Activated CD4-positive, alpha-beta T cell treated with anti-CD3 and anti-CD28 coated beads, Interleukin-2, amount 10 ng/mL, durations not matched to agents 7 days and 5 days (primary cell): ENCODE measurements around the gene CCDC194. TPM values are rescaled to one million over a fixed set of nuclear protein-coding genes. Genes with fewer than 3 reads are reported as not detected.

Experiments used
- CTCF ChIA-PET: fragments of 350-600 bp; sonication (Branson Sonifier 250); formaldehyde crosslinking; loops from one replicate; lab custom pipeline; 2021; ENCODE audit warnings: antibody characterized with exemption; lab: Charles Lee
- POLR2A ChIA-PET: fragments of 350-600 bp; sonication (Branson Sonifier 250); formaldehyde crosslinking; loops from one replicate; lab custom pipeline; 2021; ENCODE audit warnings: antibody characterized with exemption; lab: Charles Lee
- DNase-seq: peaks from one replicate; pipeline ENCODE4 v3.0.0-alpha.2; 2020
- H3K27ac Mint-ChIP-seq: one replicate; pipeline ENCODE4 v1.8.0; 2021; ENCODE audit warnings: mild to moderate bottlenecking, moderate library complexity, mixed read lengths
- H3K27me3 Mint-ChIP-seq: one replicate; pipeline ENCODE4 v1.8.0; 2021; ENCODE audit warnings: mixed read lengths
- H3K36me3 Mint-ChIP-seq: one replicate; pipeline ENCODE4 v1.8.0; 2021; ENCODE audit warnings: low read depth, mixed read lengths
- H3K4me1 Mint-ChIP-seq: one replicate; pipeline ENCODE4 v1.8.0; 2021; ENCODE audit warnings: mixed read lengths
- H3K4me3 Mint-ChIP-seq: one replicate; pipeline ENCODE4 v1.8.0; 2021; ENCODE audit warnings: mild to moderate bottlenecking, moderate library complexity, mixed read lengths
- H3K9me3 Mint-ChIP-seq: one replicate; pipeline ENCODE4 v1.8.0; 2021; ENCODE audit warnings: mixed read lengths
- total RNA-seq, 2 experiments: library from RNA; stranded (reverse); gene quantifications; one replicate each; pipeline ENCODE4 v1.2.3, GENCODE V29; 2021

CCDC194 gene
- total RNA-seq, 2 experiments from 2014 or later, result 3.7 to 4.2 TPM

GRCh38 chr19:17357724-17358123, 36.3 kb downstream of the CCDC194 start:
- Mint-ChIP-seq H3K4me1 (no peaks in the 10 kb centered on the region), H3K27me3 (peaks cover 7% of the 10 kb centered on the region), H3K4me3 (no peak overlapping the region), H3K9me3 (no peaks in the 10 kb centered on the region), H3K27ac (no peak overlapping the region), H3K36me3 (no peaks in the 10 kb centered on the region)
- ChIA-PET POLR2A (no interaction called here), CTCF (interaction anchor here (0.6 kb wide), 1 partner anchor 895 kb away, joined by 4 read pairs; no protein-coding TSS in a partner anchor)
- no peak for DNase-seq

- no peak for DNase-seq
- no peaks in the 10 kb centered on the region for H3K4me1 Mint-ChIP-seq
- H3K27me3 Mint-ChIP-seq, result peaks cover 4% of the 10 kb centered on the region
- no peak overlapping the region for H3K27ac Mint-ChIP-seq
- H3K9me3 Mint-ChIP-seq, result no peaks in the 10 kb centered on the region
- CTCF ChIA-PET, result no interaction called here
- POLR2A ChIA-PET, result no interaction called here
- no peaks in the 10 kb centered on the region for H3K36me3 Mint-ChIP-seq
- no peak overlapping the region for H3K4me3 Mint-ChIP-seq
These were observed 36.8 kb downstream of the CCDC194 start for GRCh38 chr19:17357078-17357666.

GRCh38 chr19:17353386-17353785, 40.6 kb downstream of the CCDC194 start:
- Mint-ChIP-seq H3K27me3 (peaks cover 26% of the 10 kb centered on the region), H3K27ac (no peak overlapping the region), H3K4me3 (no peak overlapping the region), H3K36me3 (no peaks in the 10 kb centered on the region), H3K4me1 (peaks cover 9% of the 10 kb centered on the region), H3K9me3 (no peaks in the 10 kb centered on the region)
- DNase-seq, result no peak
- CTCF ChIA-PET, result no interaction called here
- POLR2A ChIA-PET, result no interaction called here

GRCh38 chr19:17352608-17353280, 41.3 kb downstream of the CCDC194 start:
- no peaks in the 10 kb centered on the region for H3K36me3 Mint-ChIP-seq
- ChIA-PET CTCF (no interaction called here), POLR2A (no interaction called here)
- no peak for DNase-seq
- H3K4me1 Mint-ChIP-seq, result peaks cover 9% of the 10 kb centered on the region
- H3K27me3 Mint-ChIP-seq, result peaks cover 29% of the 10 kb centered on the region
- no peak overlapping the region for H3K4me3 Mint-ChIP-seq
- H3K27ac Mint-ChIP-seq, result no peak overlapping the region
- no peaks in the 10 kb centered on the region for H3K9me3 Mint-ChIP-seq

- no peaks in the 10 kb centered on the region for H3K9me3 Mint-ChIP-seq
- DNase-seq, result no peak
- ChIA-PET CTCF (no interaction called here), POLR2A (no interaction called here)
- peaks cover 32% of the 10 kb centered on the region for H3K27me3 Mint-ChIP-seq
- no peaks in the 10 kb centered on the region for H3K36me3 Mint-ChIP-seq
- H3K27ac Mint-ChIP-seq, result no peak overlapping the region
- H3K4me3 Mint-ChIP-seq, result no peak overlapping the region
- peaks cover 13% of the 10 kb centered on the region for H3K4me1 Mint-ChIP-seq
These were observed 42.1 kb downstream of the CCDC194 start for GRCh38 chr19:17351815-17352435.

GRCh38 chr19:17348700-17349099, 45.3 kb downstream of the CCDC194 start:
- peaks cover 31% of the 10 kb centered on the region for H3K27me3 Mint-ChIP-seq
- ChIA-PET POLR2A (no interaction called here), CTCF (interaction anchor here (1.7 kb wide), 1 partner anchor 37 kb away, joined by 3 read pairs; no protein-coding TSS in a partner anchor)
- no peaks in the 10 kb centered on the region for H3K36me3 Mint-ChIP-seq
- no peaks in the 10 kb centered on the region for H3K9me3 Mint-ChIP-seq
- no peak overlapping the region for H3K4me3 Mint-ChIP-seq
- H3K27ac Mint-ChIP-seq, result no peak overlapping the region
- no peak for DNase-seq
- peaks cover 20% of the 10 kb centered on the region for H3K4me1 Mint-ChIP-seq

- Mint-ChIP-seq H3K27ac (no peak overlapping the region), H3K9me3 (no peaks in the 10 kb centered on the region), H3K4me3 (no peak overlapping the region), H3K4me1 (peaks cover 20% of the 10 kb centered on the region), H3K27me3 (peaks cover 27% of the 10 kb centered on the region), H3K36me3 (no peaks in the 10 kb centered on the region)
- CTCF ChIA-PET, result interaction anchor here (1.7 kb wide), 1 partner anchor 38 kb away, joined by 3 read pairs; no protein-coding TSS in a partner anchor
- DNase-seq, result no peak
- POLR2A ChIA-PET, result no interaction called here
These were observed 46.1 kb downstream of the CCDC194 start for GRCh38 chr19:17347877-17348276.

- no peak overlapping the region for H3K27ac Mint-ChIP-seq
- ChIA-PET POLR2A (no interaction called here), CTCF (interaction anchor here (0.7 to 1.1 kb wide), 3 partner anchors 20 to 62 kb away, joined by 3 to 4 read pairs (median 3); no protein-coding TSS in a partner anchor)
- no peaks in the 10 kb centered on the region for H3K9me3 Mint-ChIP-seq
- no peak overlapping the region for H3K4me3 Mint-ChIP-seq
- H3K36me3 Mint-ChIP-seq, result no peaks in the 10 kb centered on the region
- peaks cover 27% of the 10 kb centered on the region for H3K27me3 Mint-ChIP-seq
- no peak for DNase-seq
- H3K4me1 Mint-ChIP-seq, result peaks cover 20% of the 10 kb centered on the region
These were observed 46.6 kb downstream of the CCDC194 start for GRCh38 chr19:17347361-17347760.

- no peak overlapping the region for H3K4me3 Mint-ChIP-seq
- peaks cover 22% of the 10 kb centered on the region for H3K27me3 Mint-ChIP-seq
- H3K4me1 Mint-ChIP-seq, result peaks cover 14% of the 10 kb centered on the region
- CTCF ChIA-PET, result no interaction called here
- DNase-seq, result peak; percentile 80
- H3K9me3 Mint-ChIP-seq, result no peaks in the 10 kb centered on the region
- POLR2A ChIA-PET, result no interaction called here
- H3K36me3 Mint-ChIP-seq, result no peaks in the 10 kb centered on the region
- H3K27ac Mint-ChIP-seq, result no peak overlapping the region
These were observed 47.8 kb downstream of the CCDC194 start for GRCh38 chr19:17346109-17346671.

- peaks cover 3% of the 10 kb centered on the region for H3K36me3 Mint-ChIP-seq
- H3K4me1 Mint-ChIP-seq, result peaks cover 24% of the 10 kb centered on the region
- ChIA-PET POLR2A (no interaction called here), CTCF (no interaction called here)
- H3K4me3 Mint-ChIP-seq, result no peak overlapping the region
- no peaks in the 10 kb centered on the region for H3K27me3 Mint-ChIP-seq
- H3K27ac Mint-ChIP-seq, result no peak overlapping the region
- no peaks in the 10 kb centered on the region for H3K9me3 Mint-ChIP-seq
- DNase-seq, result no peak
These were observed 52.2 kb downstream of the CCDC194 start for GRCh38 chr19:17341845-17342244.

GRCh38 chr19:17341386-17341785, 52.6 kb downstream of the CCDC194 start:
- ChIA-PET CTCF (no interaction called here), POLR2A (no interaction called here)
- no peak overlapping the region for H3K4me3 Mint-ChIP-seq
- peaks cover 3% of the 10 kb centered on the region for H3K36me3 Mint-ChIP-seq
- no peaks in the 10 kb centered on the region for H3K27me3 Mint-ChIP-seq
- peaks cover 27% of the 10 kb centered on the region for H3K4me1 Mint-ChIP-seq
- no peak overlapping the region for H3K27ac Mint-ChIP-seq
- DNase-seq, result no peak
- no peaks in the 10 kb centered on the region for H3K9me3 Mint-ChIP-seq

GRCh38 chr19:17340871-17341357, 53.1 kb downstream of the CCDC194 start:
- Mint-ChIP-seq H3K9me3 (no peaks in the 10 kb centered on the region), H3K4me1 (peaks cover 24% of the 10 kb centered on the region), H3K4me3 (no peak overlapping the region), H3K36me3 (peaks cover 3% of the 10 kb centered on the region), H3K27ac (no peak overlapping the region), H3K27me3 (no peaks in the 10 kb centered on the region)
- CTCF ChIA-PET, result interaction anchor here (0.6 to 1.4 kb wide), 2 partner anchors 11 to 26 kb away, joined by 3 to 4 read pairs; no protein-coding TSS in a partner anchor
- POLR2A ChIA-PET, result no interaction called here
- no peak for DNase-seq
